ENCODE measurements around the gene MMRN1. TPM values are rescaled to one million over a fixed set of nuclear protein-coding genes. Genes with fewer than 3 reads are reported as not detected.
"Not testable (repeated sequence)": the region's sequence is repeated elsewhere in the genome, so short reads cannot be mapped to it uniquely, and the experiment has no call there.

Gene MMRN1
- total RNA-seq, 1 donor from 2014 or later: 11.7 TPM

DNA sequence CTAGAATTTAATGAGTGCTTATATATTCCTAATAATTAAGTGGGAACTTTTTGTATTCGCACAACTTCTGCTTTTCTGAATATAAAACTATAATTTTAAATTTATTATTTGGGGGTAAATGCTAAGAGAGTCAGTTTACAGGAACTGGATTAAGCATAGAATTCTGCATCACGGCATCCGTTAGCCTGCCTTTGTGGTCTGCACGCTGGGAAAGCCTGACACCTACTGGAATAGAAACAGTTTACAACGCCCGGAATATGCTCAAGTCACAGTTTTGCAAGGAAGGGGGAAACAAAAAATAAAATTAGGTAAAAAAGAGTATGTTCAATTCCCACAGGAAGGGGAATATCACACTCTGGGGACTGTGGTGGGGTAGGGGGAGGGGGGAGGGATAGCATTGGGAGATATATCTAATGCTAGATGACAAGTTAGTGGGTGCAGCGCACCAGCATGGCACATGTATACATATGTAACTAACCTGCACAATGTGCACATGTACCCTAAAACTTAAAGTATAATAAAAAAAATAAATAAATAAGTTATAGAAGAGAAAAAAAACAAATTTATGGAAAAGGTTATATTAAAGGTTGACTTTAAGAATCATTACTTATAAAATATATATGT lies 7.3 kb downstream of the MMRN1 start:
- H3K27me3 Mint-ChIP-seq (ENCODE audit: low read depth); H3K27ac Mint-ChIP-seq (ENCODE audit: unreplicated experiment); H3K4me3 Mint-ChIP-seq; H3K9me3 Mint-ChIP-seq; H3K36me3 Mint-ChIP-seq (ENCODE audit: low read depth): not testable (repeated sequence)
- peak; percentile 39 for DNase-seq (ENCODE audit: low read depth, low spot score)
- TF ChIP-seq, protein P1, sequence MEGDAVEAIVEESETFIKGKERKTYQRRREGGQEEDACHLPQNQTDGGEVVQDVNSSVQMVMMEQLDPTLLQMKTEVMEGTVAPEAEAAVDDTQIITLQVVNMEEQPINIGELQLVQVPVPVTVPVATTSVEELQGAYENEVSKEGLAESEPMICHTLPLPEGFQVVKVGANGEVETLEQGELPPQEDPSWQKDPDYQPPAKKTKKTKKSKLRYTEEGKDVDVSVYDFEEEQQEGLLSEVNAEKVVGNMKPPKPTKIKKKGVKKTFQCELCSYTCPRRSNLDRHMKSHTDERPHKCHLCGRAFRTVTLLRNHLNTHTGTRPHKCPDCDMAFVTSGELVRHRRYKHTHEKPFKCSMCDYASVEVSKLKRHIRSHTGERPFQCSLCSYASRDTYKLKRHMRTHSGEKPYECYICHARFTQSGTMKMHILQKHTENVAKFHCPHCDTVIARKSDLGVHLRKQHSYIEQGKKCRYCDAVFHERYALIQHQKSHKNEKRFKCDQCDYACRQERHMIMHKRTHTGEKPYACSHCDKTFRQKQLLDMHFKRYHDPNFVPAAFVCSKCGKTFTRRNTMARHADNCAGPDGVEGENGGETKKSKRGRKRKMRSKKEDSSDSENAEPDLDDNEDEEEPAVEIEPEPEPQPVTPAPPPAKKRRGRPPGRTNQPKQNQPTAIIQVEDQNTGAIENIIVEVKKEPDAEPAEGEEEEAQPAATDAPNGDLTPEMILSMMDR (conservative IDR thresholded peaks at IDR 0.05): peak; percentile 82
- peaks cover 26% of the 10 kb centered on the region for H3K4me1 Mint-ChIP-seq

DNA sequence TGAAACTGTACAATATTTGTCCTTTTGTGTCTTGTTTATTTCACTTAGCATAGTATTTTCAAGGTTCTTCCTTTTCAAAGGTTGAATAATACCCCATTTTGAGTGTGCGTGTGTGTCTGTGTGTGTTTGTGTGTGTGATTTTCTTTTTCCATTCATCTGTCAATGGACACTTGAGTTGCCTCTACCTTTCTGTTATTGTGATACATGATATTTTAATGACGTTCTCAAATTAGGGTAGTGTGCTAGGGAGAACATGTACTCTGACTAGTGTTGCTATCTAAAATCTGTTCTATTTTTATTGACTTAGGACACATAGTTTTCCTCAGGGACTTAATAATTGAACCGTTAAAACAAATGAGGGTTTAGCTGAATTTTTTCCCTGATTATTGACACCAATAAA lies 9.9 kb downstream of the MMRN1 start:
- Mint-ChIP-seq H3K27me3 (ENCODE audit: low read depth) (no peaks in the 10 kb centered on the region), H3K36me3 (ENCODE audit: low read depth) (peaks cover 3% of the 10 kb centered on the region), H3K9me3 (no peaks in the 10 kb centered on the region), H3K27ac (ENCODE audit: unreplicated experiment) (no peak overlapping the region), H3K4me3 (no peak overlapping the region), H3K4me1 (peaks cover 36% of the 10 kb centered on the region)
- TF ChIP-seq, protein P1 (conservative IDR thresholded peaks at IDR 0.05): no peak
- DNase-seq (ENCODE audit: low read depth, low spot score): no peak

DNA sequence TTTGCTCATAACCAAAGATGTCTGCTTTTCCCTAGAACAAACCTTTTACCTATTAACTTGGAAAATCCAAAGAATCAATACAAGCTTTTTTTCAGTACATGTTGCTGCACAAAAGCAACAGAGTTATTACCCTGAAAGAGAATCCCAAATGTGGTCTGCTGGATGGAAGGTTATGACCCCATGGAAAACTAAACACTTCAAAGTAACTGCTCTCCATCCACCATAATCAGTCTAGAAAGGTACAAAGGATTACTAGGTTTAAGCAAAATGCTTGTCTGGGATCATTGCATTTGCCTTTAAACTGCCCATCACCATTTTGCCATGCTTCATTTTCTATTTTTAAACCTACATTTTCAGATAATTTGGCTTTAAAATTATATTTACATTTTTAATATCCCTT lies 11.7 kb downstream of the MMRN1 start:
- Mint-ChIP-seq H3K9me3 (no peaks in the 10 kb centered on the region), H3K4me3 (no peak overlapping the region), H3K27me3 (ENCODE audit: low read depth) (no peaks in the 10 kb centered on the region), H3K4me1 (peaks cover 36% of the 10 kb centered on the region), H3K27ac (ENCODE audit: unreplicated experiment) (no peak overlapping the region), H3K36me3 (ENCODE audit: low read depth) (peaks cover 3% of the 10 kb centered on the region)
- TF ChIP-seq, protein P1 (conservative IDR thresholded peaks at IDR 0.05): no peak
- no peak for DNase-seq (ENCODE audit: low read depth, low spot score)

DNA sequence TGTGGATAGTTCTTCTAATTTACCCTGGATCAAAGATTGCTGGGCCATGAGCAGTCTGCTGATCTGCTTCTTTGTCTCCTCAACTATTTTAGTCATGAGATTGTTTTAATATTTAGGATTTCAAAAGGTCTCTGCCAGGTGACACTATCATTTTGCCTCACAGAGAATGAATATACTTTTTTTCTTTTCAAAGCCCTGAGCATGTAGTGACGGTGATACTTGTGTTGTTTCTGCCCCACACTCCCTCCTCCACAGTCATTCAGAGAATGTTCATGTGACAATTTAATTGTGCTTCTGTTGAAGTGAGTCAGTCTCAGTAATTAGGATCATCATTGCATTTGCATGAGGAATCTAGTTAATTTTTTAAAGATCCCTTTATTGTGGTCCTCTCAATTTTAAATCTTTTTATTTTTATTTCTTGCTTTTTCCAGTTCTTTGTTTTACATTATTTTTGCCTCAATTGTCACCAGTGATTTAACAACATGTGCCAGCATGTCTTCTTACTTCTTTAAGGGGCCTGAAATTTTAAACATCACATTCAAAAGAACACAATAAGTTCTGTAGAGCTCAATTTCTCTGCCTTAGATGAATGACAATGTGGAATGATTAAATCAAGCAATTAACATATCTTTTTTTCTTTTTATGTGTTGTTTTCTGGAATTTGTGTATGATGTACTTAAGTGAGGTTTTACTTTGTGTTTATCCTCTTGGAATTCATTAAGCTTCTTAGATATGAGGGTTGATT lies 12.3 kb downstream of the MMRN1 start:
- peak overlapping the region; percentile 9 for H3K27ac Mint-ChIP-seq (ENCODE audit: unreplicated experiment)
- H3K4me1 Mint-ChIP-seq: peaks cover 33% of the 10 kb centered on the region

DNA sequence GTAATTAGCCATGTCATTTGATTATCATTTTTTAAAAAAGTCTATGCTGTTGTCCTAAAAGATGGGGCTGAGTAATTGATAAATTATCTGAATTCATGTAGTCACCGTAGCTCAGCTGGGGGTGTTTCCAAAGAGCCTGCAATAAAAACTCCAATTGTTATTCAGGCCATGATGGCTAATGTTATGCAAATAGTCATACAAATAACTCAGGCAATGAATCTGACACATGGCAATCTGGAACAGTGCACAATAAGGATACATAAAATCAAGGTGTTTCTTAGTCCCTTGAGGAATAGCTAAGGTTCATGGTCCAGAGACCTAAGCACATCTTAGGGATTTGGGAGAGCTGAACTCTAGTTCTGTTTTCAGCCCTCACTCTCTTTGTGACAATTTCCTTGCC lies 15.2 kb downstream of the MMRN1 start:
- no peak overlapping the region for H3K4me3 Mint-ChIP-seq
- peaks cover 31% of the 10 kb centered on the region for H3K4me1 Mint-ChIP-seq
- no peaks in the 10 kb centered on the region for H3K27me3 Mint-ChIP-seq (ENCODE audit: low read depth)
- no peaks in the 10 kb centered on the region for H3K9me3 Mint-ChIP-seq
- TF ChIP-seq, protein P1 (conservative IDR thresholded peaks at IDR 0.05): no peak
- no peak for DNase-seq (ENCODE audit: low read depth, low spot score)
- no peak overlapping the region for H3K27ac Mint-ChIP-seq (ENCODE audit: unreplicated experiment)
- H3K36me3 Mint-ChIP-seq (ENCODE audit: low read depth): peaks cover 3% of the 10 kb centered on the region

More for the DNA sequence above, 12.3 kb downstream of the MMRN1 start:
- Mint-ChIP-seq H3K36me3 (ENCODE audit: low read depth) (peaks cover 3% of the 10 kb centered on the region), H3K4me3 (no peak overlapping the region), H3K9me3 (no peaks in the 10 kb centered on the region), H3K27me3 (ENCODE audit: low read depth) (no peaks in the 10 kb centered on the region)
- TF ChIP-seq, protein P1 (conservative IDR thresholded peaks at IDR 0.05): no peak
- no peak for DNase-seq (ENCODE audit: low read depth, low spot score)

All from neural crest cell (in vitro differentiated cells).